Medulla oblongata (tissue), 1 donor: ENCODE results near the gene RIMKLA.

Experiments
- DNase-seq: peaks from one replicate; pipeline ENCODE4 v3.0.0-alpha.2; 2015; ENCODE audit errors: extremely low spot score

The RIMKLA gene

DNA sequence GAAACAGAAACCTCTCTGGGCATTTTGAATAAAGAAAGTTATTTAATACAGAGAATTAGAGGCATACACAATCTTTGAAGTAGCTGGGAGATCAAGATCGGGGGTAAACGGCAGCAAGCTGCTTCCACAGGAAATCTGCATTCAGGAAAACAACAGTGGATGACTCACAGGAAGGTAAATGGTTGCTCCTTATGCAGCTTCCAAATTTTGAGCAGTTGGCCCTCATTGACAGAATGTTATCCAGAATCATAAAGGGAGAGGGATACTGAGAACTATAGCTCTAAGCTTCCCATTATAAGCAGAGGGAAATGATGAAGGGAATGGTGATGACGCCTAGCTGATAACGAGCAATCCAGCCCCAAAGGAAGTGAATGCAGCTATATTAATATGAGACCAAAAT, 46.6 kb downstream of the RIMKLA start:
- DNase-seq = no peak

- no peak for DNase-seq
Observed at GRCh38 chr1:42429603-42430002, 49.0 kb downstream of the RIMKLA start.

- no peak for DNase-seq
Observed at GRCh38 chr1:42430286-42431135, 49.9 kb downstream of the RIMKLA start.

- no peak for DNase-seq
Observed at GRCh38 chr1:42431514-42431913, 50.9 kb downstream of the RIMKLA start.

DNA sequence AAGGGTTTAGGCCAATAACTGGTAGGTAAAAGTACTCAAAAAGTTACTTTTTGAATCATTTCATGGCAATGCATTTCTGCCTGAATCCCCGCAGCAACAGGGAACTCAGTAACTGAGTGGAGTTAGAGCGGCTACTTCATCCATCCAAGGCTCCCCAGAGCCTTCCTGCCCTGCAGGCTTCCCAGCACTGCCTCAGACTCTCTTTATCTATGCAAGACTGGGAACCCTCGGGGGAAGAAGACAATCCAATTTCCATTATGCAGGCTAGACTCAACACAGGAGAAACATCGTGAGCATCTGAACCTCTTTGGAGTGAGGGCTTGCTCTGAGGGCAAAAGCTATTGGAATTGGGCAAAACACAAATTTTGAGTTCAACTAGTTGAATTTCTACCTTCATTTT, 52.1 kb downstream of the RIMKLA start:
- no peak for DNase-seq

DNA sequence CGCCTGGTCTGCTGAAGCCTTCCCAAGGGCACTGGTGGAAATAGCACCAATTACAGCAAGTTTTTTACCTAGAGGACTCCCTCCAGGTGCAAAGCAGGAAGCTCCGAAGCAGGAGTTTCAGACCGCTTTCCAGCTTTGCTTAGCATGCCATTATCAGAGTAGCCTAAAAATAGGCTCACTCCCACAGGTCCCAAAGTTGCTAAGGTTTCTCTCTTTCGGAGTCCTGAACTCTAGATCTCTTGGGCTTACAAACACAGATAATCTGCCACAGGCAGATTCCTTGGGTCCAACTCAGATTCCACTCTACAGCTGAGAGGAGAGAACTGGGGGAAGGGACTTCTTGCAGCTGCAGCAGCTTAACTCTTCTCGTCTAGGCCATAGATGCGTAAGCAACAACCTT, 52.8 kb downstream of the RIMKLA start:
- DNase-seq = no peak

DNA sequence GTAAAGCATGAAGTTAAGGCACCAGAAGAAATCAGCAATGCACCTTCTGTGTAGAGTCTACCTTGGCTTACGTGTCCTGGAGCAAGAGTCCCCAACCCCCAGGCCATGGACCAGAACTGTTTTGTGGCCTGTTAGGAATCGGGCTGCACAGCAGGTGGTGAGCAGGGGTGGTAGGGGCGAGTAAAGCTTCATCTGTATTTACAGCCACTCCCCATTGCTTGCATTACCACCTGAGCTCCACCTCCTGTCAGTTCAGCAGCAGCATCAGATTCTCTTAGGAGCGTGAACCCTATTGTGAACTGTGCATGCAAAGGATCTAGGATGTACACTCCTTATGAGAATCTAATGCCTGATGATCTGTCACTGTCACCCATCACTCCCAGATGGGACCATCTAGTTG, 53.7 kb downstream of the RIMKLA start:
- no peak for DNase-seq

DNA sequence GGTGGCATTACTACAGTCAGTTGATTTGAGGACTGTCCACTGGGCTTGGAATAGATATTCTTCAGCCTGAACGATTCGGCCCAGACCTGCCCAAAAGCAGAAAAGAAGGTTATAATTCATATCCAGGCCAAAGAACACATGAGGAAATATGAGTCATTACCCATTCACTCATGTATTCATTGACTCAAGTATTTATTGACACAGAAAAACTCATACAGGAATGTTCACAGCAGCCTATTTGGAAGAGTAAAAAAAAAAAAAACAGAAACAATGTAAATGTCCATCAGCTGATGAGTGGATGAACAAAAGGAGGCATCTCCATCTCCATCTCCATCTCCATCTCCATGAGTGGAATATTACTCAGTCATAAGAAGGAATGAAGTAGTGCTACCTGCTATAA, 59.3 kb downstream of the RIMKLA start:
- no peak for DNase-seq

DNA sequence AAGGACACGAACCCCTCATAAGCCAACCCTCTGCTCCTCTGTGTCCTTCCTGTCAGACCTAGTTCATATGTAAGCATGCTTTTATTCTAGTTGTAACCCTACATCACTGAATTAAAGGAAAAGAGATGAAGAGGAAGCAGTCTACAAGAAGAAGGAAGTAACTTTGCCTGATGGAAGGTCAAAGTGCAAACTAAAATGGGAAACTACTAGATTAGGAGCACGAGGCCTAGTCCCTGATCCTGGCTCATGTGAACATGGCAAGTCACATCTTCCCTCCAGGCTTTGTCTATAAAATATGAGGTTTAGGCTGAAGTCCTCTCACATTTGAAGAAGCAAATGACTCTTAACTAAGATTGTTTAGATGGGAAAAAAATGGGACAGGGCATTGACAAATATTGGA, 62.1 kb downstream of the RIMKLA start:
- DNase-seq = peak; percentile 27

GRCh38 chr1:42449256-42449655, 68.7 kb downstream of the RIMKLA start:
- no peak for DNase-seq

GRCh38 chr1:42450061-42450460, 69.5 kb downstream of the RIMKLA start:
- no peak for DNase-seq

DNA sequence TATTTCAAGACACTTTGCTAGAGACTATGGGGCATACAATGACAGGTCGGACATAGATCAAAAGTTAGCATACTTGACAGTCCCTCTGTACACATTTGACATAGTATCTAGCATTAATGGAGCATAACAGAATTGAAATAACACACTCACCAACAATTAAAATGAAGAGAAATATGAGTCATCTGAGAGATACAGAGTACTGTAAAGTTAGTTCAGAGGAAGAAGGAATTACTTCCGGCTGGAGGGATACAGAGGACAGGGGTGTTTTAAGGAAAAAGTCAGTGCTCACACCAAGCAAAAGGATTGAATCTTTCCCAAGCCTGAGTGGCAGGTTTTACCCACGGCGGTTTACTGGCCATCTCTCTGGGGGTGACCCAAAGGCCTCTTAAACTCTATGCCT, 72.8 kb downstream of the RIMKLA start:
- no peak for DNase-seq

DNA sequence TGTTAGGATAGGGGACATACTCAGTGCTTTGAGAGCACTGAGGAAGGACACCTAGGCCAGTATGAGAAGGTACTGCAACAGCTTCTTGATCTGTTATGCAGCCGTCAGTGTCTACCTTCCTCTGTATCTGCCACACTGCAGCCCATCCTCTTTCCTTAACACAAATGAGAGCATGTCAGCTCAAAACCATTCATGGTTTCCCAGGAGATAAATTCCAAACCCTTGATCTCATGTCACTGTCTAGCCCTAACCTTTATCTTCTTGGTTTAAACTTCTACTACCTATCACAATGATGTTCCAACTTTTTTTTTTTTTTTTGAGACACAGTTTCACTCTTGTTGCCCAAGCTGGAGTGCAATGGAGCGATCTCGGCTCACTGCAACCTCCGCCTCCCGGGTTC, 73.8 kb downstream of the RIMKLA start:
- DNase-seq = no peak

GRCh38 chr1:42456010-42456753, 75.6 kb downstream of the RIMKLA start, which contains the start of the genes PPCS and ZMYND12:
TSS of gene PPCS (plus strand) at chr1:42456543. CDS start at chr1:42456566, 23 bp downstream.
TSS of gene ZMYND12 (minus strand) at chr1:42456022. CDS start at chr1:42455997, 25 bp downstream.
- peak; percentile 92 for DNase-seq

GRCh38 chr1:42456754-42457089, 76.1 kb downstream of the RIMKLA start:
- peak; percentile 62 for DNase-seq

DNA sequence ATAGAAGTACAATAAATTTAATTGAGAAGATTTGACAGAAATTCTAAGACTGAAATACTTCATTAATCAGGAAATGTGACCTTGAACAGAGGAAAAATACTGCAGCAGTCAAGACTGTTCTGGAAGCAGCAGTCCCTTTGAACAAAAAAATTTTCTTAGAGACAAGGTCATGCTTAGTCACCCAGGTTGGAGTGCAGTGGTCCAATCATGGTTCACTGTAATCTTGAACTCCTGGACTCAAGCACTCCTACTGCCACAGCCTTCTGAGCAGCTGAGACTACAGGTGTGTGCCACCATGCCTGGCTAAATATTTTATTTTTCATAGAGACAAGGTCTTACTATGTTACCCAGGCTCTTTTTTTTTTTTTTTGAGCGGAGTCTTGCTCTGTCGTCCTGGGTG, 80.6 kb downstream of the RIMKLA start:
- DNase-seq = no peak

DNA sequence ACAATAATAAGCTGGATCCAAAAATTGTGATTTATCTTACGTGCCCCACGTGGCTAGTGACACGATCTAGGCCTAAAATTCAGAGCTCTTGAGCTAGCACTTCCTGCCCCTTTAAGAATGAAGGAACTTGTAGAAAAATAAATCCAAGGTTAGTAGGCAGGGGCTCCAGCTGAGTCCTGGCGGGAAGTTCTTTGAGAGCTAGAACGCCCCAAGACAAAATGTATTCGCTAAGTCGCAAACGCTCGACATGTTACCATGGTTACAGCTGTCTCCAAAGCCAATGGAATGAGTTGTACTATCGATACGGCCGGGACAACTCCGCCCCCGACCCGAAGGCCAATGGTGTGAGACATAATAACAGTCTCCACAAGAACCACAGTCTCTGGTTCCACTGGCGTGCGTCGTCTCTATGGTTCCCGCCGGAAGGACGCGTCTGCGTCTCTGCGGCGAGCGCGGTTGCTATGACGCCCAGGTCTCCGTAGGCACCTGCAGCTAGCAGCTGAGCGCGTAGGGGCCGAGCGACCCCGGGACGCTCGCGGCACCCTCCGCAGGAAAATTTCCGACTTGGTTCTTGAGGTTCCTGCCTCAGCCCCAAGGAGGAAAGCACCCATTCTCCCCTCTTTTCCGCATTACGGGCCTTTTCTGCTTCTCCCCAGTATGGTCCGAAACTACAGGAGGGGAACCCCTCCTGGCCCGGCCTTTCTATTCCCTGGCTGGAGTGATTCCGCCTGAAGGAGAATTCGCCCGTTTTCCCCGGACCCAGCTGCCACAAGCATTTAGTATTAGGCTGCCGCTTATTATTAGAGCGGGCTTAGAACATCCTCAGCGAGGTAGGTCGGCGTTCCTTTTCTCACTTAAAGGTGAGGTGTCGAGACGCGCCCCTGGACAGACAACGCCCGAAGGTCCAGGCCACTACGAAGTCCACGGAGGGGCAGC, 82.5 kb downstream of the RIMKLA start, which contains the start of gene CCDC30:
Gene CCDC30 (plus strand): TSS at position 459 of the 936 bp plus-strand sequence. CDS start 17,266 bp downstream, outside the sequence.
- peak; percentile 97 for DNase-seq

GRCh38 chr1:42463921-42464320, 83.3 kb downstream of the RIMKLA start:
- no peak for DNase-seq

DNA sequence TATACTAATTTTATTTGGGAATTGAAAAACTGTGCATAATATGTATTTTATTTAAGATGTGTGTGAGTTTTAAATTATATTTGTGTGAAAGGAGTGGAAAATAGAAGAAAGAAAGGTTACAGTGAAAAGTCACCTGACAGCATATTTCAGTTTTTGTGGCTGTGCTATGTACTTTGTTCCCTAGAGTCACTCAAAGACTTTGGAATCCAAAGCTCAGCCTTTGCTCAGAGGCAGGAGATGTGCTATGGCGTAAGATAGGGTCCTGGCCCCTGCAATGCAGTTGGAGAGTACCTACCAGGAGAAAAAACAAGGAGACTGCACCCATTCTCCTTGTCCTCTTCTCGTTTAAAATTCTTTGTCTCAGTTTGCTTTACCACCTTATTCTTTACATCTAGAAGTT, 85.4 kb downstream of the RIMKLA start:
- no peak for DNase-seq

DNA sequence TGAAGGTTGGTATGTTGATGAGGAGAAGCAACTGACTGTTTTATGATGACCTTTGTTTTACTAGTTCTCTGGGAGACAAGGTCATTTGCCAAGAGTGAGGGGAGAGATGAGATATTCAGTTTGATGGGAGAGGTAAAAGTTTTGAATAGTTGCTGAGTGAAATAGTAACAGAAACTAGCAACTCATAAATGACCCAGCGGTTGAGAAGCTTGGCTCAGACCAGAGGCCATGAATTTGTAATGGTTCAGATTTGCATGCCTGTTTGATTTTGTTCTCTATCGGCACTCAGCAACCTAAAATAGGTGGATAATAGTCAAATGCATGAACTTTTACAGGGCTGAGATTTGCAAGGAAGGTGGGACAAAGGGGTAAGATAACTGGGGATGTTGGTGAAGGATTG, 89.1 kb downstream of the RIMKLA start:
- no peak for DNase-seq
